HG02973 (cell line): ENCODE data around the gene GCNT2.
A peak's percentile ranks its signal among the peaks of the same experiment; 100 is the strongest.
"Not testable (repeated sequence)": the region's sequence is repeated elsewhere in the genome, so short reads cannot be mapped to it uniquely, and the experiment has no call there.

Source experiments
- ATAC-seq: cut with Tn5 transposase; IDR thresholded peaks from one replicate; pipeline ENCODE4 v1.9.1; 2021; ENCODE audit warnings: moderate library complexity; ENCODE audit not compliant: unreplicated experiment

The GCNT2 gene

GRCh38 chr6:10599046-10599445, 77.9 kb downstream of the GCNT2 start:
- ATAC-seq, result no peak

DNA sequence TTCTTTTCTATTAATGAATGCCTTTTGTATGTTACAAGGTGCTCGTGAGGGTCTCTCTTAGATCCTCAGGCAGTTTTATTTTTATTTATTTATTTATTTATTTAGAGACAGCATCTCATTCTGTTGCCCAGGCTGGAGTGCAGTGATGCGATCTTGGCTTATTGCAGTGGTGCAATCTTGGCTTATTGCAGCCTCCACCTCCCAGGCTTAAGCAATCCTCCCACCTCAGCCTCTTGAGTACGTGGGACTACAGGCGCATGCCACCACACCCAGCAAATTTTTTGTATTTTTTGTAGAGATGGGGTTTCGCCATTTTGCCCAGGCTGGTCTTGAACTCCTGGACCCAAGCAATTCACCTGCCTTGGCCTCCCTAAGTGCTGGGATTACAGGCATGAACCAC, 79.5 kb downstream of the GCNT2 start:
- ATAC-seq, result not testable (repeated sequence)

DNA sequence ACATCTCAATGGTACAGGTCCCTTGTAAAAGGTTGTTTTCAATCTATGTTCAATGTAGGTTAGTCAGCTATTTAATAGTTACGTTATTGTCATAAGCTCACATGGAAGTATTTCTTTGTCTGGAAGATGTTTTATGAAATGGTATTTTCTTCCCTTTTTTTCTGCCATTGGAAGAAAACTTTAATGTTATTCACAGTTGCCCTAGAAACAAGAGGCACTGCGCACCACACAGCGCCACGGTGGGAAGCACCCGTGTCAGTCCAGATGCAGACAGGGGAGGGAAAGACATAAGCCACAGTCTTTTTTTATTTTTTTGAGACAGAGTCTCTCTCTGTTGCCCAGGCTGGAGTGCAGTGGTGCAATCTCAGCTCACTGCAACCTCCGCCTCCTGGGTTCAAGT, 82.1 kb downstream of the GCNT2 start:
- ATAC-seq, result no peak

DNA sequence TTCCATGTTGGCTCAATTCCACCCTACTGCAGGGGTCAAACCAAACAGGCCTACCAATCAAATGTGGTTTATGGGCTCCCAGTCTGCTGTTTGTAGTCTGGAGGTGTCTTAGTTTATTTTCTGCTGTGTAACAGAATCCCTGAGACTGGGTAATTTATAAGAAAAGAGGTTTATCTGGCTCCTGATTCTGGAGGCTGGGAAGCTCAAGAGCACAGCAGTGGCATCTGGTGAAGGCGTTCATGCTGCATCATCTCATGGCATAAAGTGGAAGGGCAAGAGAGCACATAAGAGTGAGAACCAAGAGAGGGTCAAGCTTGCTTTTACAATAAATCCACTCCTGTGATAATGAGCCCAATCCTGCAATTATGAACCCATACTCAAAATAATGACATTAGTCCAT, 87.9 kb downstream of the GCNT2 start:
- no peak for ATAC-seq

DNA sequence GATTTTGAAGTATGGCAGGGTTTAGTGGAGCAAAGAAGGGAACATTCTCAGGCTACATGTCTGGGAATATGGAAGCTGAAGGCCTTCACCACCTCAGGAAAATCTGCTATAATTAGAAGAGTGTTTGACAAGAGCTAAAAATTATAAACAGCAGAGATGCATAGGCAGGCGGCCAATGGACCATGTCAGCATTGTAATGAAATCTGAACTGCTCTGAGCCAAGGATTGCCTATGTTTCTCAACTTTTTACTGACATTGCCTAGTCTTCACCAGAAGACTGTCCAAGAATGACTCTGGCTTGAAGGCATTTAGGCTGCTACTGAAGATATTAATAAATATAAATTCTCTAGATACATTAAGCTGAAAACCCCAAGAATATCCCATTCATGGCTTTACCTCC, 89.1 kb downstream of the GCNT2 start:
- ATAC-seq, result no peak

DNA sequence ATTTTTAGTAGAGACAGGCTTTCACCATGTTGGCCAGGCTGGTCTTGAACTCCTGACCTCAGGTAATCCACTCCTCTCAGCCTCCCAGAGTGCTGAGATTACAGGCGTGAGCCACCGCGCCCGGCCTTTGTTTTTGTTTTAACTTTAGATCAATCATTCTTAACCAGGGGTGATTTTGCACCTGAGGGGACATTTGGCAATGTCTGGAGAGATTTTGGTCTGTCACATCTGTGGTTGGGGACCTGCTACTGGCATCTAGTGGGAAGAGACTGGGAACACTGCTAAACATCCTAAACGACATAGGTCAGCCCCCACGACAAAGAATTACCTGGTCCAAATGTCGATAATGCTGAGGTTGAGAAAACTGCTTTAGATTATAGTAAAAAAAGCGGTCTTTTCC, 91.0 kb downstream of the GCNT2 start:
- no peak for ATAC-seq

DNA sequence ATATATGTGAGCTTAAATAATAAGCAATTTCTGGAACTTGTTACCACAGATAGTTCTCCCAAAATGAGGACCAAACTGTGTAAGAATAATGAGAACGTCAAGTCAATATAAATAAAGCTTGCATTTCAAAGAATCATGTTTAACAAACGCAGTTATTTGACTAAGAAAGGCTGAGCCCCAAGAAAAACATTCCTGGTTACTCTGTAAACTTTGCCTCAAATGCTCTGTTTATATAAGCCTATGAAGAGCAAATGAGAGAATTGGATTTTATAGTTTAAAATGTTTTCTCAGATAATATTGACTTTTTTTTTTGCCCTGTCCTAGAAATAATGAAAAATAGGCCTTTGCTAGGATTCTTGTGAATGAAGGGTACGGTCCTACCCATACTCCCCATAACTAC, 91.9 kb downstream of the GCNT2 start:
- ATAC-seq, result no peak

DNA sequence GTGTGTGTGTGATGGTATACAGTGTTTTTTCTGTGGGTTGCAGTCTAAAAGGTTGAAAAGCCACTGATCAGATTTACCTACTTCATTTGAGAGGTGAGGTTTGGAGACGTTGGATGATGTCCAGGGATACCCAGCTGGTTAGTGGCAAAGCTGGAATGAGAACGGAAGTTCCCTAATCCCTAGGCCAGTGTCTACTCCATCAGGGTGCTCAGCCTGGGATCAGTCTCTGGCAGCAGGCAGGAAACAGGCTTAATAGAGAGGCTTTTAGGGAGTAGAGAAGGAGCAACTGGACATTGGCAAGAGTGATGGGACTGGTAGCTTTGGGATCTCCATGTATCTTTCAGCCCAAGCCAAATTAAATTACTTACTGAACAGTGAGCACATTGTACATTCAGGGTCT, 92.6 kb downstream of the GCNT2 start:
- ATAC-seq, result no peak

DNA sequence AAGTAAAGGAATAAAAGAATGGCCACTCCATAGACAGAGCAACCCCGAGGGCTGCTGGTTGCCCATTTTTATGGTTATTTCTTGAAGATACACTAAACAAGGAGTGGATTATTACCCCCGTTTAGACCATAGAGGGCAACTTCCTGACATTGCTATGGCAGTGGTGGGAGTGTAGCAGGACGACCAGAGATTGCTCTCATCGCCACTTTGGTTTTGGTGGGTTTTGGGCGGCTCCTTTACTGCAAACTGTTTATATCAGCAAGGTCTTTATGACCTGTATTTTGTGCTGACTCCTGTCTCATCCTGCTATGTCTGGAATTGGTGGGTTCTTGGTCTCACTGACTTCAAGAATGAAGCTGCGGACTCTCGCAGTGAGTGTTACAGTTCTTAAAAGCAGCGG, 94.5 kb downstream of the GCNT2 start:
- ATAC-seq, result no peak

DNA sequence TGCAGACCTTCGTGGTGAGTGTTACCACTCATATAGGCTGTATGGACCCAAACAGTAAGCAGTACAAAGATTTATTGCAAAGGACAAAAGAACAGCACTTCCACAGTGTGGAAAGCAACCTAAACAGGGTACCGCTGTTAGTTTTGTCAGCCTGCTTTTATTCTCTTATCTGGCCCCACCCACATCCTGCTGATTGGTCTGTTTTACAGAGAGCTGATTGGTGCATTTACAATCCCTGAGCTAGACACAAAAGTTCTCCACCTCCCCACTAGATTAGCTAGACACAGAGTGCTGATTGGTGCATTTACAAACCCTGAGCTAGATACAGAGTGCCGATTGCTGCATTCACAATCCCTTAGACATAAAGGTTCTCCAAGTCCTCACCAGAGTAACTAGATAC, 95.1 kb downstream of the GCNT2 start:
- not testable (repeated sequence) for ATAC-seq

- no peak for ATAC-seq
Measured at GRCh38 chr6:10617008-10617696, 96.0 kb downstream of the GCNT2 start.

- ATAC-seq, result no peak
Measured at GRCh38 chr6:10618409-10618808, 97.3 kb downstream of the GCNT2 start.

DNA sequence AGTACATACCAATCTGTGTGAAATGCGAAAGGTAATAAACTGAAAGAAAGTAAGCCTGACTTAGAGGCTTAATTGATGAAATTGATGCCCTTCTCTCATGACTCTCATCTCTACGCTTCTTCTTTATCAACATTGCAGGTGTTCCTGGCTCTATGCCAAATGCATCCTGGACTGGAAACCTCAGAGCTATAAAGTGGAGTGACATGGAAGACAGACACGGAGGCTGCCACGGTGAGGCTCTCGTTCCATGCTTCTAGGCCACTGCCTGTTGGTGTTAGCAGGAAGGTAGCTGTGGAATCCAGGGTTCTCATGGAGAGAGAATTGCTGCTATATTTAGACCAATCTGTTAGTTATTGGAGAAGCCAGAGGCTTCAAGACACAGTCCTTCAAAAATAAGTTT, 100.1 kb downstream of the GCNT2 start:
- ATAC-seq, result no peak

- no peak for ATAC-seq
Measured at GRCh38 chr6:10621847-10622246, 100.7 kb downstream of the GCNT2 start.

DNA sequence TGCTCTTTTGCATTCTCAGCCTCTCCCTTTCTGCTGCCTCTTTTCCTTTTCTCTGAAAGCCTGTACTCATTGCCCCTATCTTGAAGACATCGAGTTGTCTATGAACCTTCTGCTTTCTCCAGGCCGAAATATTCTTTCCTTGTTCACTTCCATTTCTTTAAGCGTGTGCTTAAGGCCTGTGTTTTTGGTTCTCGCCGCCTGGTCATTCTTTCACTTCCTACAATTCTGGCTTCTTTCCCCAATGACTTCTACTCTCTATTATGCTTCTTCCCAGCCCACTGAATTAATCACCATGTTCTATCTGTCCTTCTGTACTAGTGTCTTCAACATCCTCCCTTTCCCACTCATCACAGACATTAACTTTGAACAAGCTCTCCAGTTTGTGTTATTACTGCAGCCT, 103.7 kb downstream of the GCNT2 start:
- no peak for ATAC-seq

GRCh38 chr6:10626154-10626741, 105.1 kb downstream of the GCNT2 start:
- ATAC-seq, result no peak

GRCh38 chr6:10627800-10628199, 106.6 kb downstream of the GCNT2 start:
- no peak for ATAC-seq

DNA sequence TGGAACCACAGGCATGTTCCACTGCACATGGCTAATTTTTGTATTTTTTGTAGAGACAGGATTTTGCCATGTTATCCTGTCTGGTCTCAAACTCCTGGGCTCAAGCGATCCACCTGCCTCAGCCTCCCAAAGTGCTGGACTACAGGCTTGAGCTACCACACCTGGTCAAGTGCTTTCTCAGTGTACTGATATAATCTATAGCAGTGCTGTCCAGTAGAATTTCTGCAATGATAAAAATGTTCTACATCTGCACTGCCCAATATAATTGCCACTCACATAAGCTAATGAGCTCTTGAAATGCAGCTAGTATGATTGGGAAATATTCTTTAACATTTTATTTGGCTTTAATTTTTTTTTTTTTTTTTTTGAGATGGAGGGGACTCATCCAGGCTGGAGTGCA, 109.0 kb downstream of the GCNT2 start:
- no peak for ATAC-seq

- peak; percentile 88 for ATAC-seq
Measured at GRCh38 chr6:10633216-10633615, 112.1 kb downstream of the GCNT2 start.

DNA sequence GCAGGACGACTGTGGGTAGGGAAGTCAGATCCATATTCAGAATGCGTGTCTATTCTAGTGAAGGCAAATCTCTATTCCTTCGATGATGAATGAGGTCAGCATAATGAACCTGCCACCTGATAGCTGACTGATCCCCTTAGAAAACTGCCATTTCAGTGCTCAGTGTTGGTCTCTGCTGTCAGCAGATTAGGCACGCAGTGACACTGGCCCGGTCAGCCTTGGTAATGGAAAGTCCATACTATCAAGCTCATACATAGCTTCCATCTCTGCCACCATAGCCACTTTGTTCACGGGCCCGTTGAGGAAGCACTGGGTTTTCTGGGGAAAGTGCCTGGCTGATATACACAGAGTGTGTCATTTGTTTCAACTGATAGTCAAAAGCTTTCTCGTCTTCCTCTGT, 119.3 kb downstream of the GCNT2 start:
- ATAC-seq, result no peak

GRCh38 chr6:10641528-10641927, 120.4 kb downstream of the GCNT2 start:
- no peak for ATAC-seq

DNA sequence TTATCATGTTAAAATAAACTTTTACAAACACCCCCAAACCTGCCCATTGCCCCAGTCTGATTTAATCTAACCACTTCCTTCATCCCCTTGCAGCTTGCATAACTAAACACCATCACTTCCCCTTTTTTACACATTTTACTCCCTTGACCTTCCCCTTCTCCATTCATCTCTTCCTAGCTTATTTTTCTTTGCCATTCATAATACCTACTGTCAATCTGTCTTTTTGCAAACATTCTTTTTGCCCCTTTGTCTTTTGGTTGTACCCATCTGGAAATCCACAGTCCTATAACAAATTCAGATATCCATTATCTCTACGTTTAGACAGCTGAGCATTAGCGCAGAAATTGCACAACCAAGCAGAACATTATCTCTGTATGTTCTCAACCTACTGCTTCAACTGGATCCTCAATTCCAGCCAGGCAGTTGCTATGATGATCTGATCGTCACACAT, 122.1 kb downstream of the GCNT2 start:
- no peak for ATAC-seq

DNA sequence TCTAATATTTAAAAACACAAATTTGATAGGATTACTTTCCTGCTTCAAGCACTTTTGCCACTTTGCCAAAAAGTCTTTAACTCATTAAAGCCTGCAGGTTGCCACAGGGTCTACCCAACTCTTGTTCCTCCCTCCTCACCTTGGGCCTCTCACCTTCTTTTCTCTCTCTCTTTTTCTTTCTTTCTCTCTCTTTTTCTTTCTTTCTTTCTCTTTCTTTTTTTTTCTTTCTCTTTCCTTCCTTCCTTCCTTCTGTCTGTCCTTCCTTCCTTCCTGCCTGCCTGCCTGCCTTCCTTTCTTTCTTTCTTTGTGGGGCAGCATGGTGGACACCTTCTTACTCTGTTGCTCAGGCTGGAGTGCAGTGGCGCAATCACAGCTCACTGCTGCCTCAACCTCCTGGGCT, 123.1 kb downstream of the GCNT2 start:
- no peak for ATAC-seq
